HepG2 (cell line): ENCODE measurements around the gene NAB2. TPM values are rescaled to one million over a fixed set of nuclear protein-coding genes. Genes with fewer than 3 reads are reported as not detected.

Experiments
- ATF7-NPFF ChIP-seq: sonication (generic); formaldehyde crosslinking; IDR thresholded peaks from 2 replicates; pipeline ENCODE4 v1.8.1; 2023; ENCODE audit warnings: mild to moderate bottlenecking, low read depth, missing genetic modification reagents, moderate library complexity
- BCL6 ChIP-seq: IDR thresholded peaks from 2 replicates; pipeline ENCODE4 v1.6.1; 2016; ENCODE audit warnings: missing genetic modification reagents, missing compliant biosample characterization
- DR1 ChIP-seq: sonication (generic); formaldehyde crosslinking; IDR thresholded peaks from 2 replicates; pipeline ENCODE4 v1.8.0; 2021; ENCODE audit warnings: mild to moderate bottlenecking, missing genetic modification reagents, inconsistent platforms
- FOXK1 ChIP-seq: sonication (generic); formaldehyde crosslinking; IDR thresholded peaks from 2 replicates; pipeline ENCODE4 v1.4.0; 2020; ENCODE audit warnings: low read depth, missing genetic modification reagents, borderline replicate concordance
- GPN1 ChIP-seq: sonication (generic); formaldehyde crosslinking; IDR thresholded peaks from 2 replicates; pipeline ENCODE4 v1.5.1; 2020; ENCODE audit warnings: missing genetic modification reagents, borderline replicate concordance
- HMGXB4 ChIP-seq, 2 experiments: sonication (generic) in 1 of 2; formaldehyde crosslinking in 1 of 2; IDR thresholded peaks; 2 replicates each; pipeline versions ENCODE4 v1.4.0 to v1.6.1; 2018 to 2020; ENCODE audit warnings: missing genetic modification reagents in 2 of 2, borderline replicate concordance in 1 of 2, low read depth in 1 of 2, mild to moderate bottlenecking in 1 of 2, missing biosample characterization in 1 of 2
- KAT7 ChIP-seq: IDR thresholded peaks from 2 replicates; pipeline ENCODE4 v1.6.1; 2018; ENCODE audit warnings: borderline replicate concordance, missing compliant biosample characterization
- KMT2A ChIP-seq: sonication (generic); formaldehyde crosslinking; IDR thresholded peaks from 2 replicates; pipeline ENCODE4 v1.4.0; 2020; ENCODE audit warnings: missing genetic modification reagents
- LCORL ChIP-seq, 2 experiments: fragments of 450-650 bp in 1 of 2; sonication (generic) in 1 of 2; formaldehyde crosslinking in 1 of 2; IDR thresholded peaks; 2 replicates each; pipeline versions ENCODE4 v1.5.0 to v1.6.1; 2017 to 2020; ENCODE audit warnings: antibody characterized with exemption in 1 of 2, missing genetic modification reagents in 1 of 2
- MAF1 ChIP-seq: sonication (generic); formaldehyde crosslinking; IDR thresholded peaks from 2 replicates; pipeline ENCODE4 v1.5.0; 2020; ENCODE audit warnings: missing genetic modification reagents, borderline replicate concordance
- RXRB ChIP-seq: IDR thresholded peaks from 2 replicates; pipeline ENCODE4 v1.6.1; 2016; ENCODE audit warnings: borderline replicate concordance, missing genetic modification reagents, missing compliant biosample characterization
- U2AF1 ChIP-seq: fragments of 200-400 bp; formaldehyde crosslinking; optimal IDR thresholded peaks from 2 replicates; pipeline ENCODE3; 2017; ENCODE audit warnings: mild to moderate bottlenecking, low read depth, low read length
- XBP1 ChIP-seq: sonication (generic); formaldehyde crosslinking; IDR thresholded peaks from 2 replicates; pipeline ENCODE4 v1.5.0; 2020; ENCODE audit warnings: missing genetic modification reagents
- ZBTB38 ChIP-seq: sonication (generic); formaldehyde crosslinking; IDR thresholded peaks from 2 replicates; pipeline ENCODE4 v1.5.1; 2020; ENCODE audit warnings: mild to moderate bottlenecking, missing genetic modification reagents
- ZNF234 ChIP-seq: sonication (generic); formaldehyde crosslinking; conservative IDR thresholded peaks from 2 replicates; pipeline ENCODE4 v1.5.1; 2020; ENCODE audit warnings: mild to moderate bottlenecking, missing genetic modification reagents
- ZNF430 ChIP-seq: sonication (generic); formaldehyde crosslinking; IDR thresholded peaks from 2 replicates; pipeline ENCODE4 v1.9.0; 2021; ENCODE audit warnings: mild to moderate bottlenecking, missing genetic modification reagents
- ZNF44 ChIP-seq: sonication (generic); formaldehyde crosslinking; IDR thresholded peaks from 2 replicates; pipeline ENCODE4 v1.5.1; 2020; ENCODE audit warnings: mild to moderate bottlenecking, missing genetic modification reagents
- ZNF629 ChIP-seq: sonication (generic); formaldehyde crosslinking; conservative IDR thresholded peaks from 2 replicates; pipeline ENCODE4 v1.5.0; 2020; ENCODE audit warnings: missing genetic modification reagents
- ZNF777 ChIP-seq: sonication (generic); formaldehyde crosslinking; IDR thresholded peaks from 2 replicates; pipeline ENCODE4 v1.4.0; 2020; ENCODE audit warnings: missing genetic modification reagents
- ZNF850 ChIP-seq: sonication (generic); formaldehyde crosslinking; conservative IDR thresholded peaks from 2 replicates; pipeline ENCODE4 v1.9.0; 2021; ENCODE audit warnings: mild to moderate bottlenecking, missing genetic modification reagents
- polyA plus RNA-seq, 8 experiments: library from polyadenylated mRNA; depleted of rRNA in 3 of 8; stranded (reverse) in 7 of 8; unstranded in 1 of 8; fragments of >200 nt; fragmentation: Illumina TruSeq in 4 of 8; extraction: Trizol in 4 of 8; gene quantifications; 2 replicates each; pipeline versions ENCODE4 v1.2.1 to v1.2.3, GENCODE V29; 2011 to 2016; ENCODE audit warnings: low read depth in 4 of 8, missing spikeins in 1 of 8, mixed read lengths in 1 of 8; ENCODE audit not compliant: insufficient read depth in 1 of 8
- total RNA-seq, 5 experiments: library from RNA; depleted of rRNA; stranded (reverse); fragments of >200 nt; fragmentation: Illumina TruSeq; extraction: Trizol; gene quantifications; 2 replicates each; pipeline ENCODE4 v1.2.3, GENCODE V29; 2016; ENCODE audit warnings: low read depth in 1 of 5
- TF ChIP-seq, protein P1 (sequence below): IDR thresholded peaks from 2 replicates; pipeline ENCODE4 v1.6.1; 2016; ENCODE audit warnings: mild to moderate bottlenecking, missing biosample characterization, missing genetic modification reagents
- TF ChIP-seq, protein P2 (sequence below): sonication (generic); formaldehyde crosslinking; IDR thresholded peaks from 2 replicates; pipeline ENCODE4 v1.4.0; 2020; ENCODE audit warnings: missing genetic modification reagents
- TF ChIP-seq, protein P3 (sequence below): sonication (generic); formaldehyde crosslinking; IDR thresholded peaks from 2 replicates; pipeline ENCODE4 v1.4.0; 2020; ENCODE audit warnings: missing genetic modification reagents, mild to moderate bottlenecking, borderline replicate concordance

NAB2 gene
- total and polyA plus RNA-seq, 2 of the 13 experiments (the other 11 are each of a cell fraction or from before 2014, with no cell fraction given) = 11.7 to 12.9 TPM

DNA sequence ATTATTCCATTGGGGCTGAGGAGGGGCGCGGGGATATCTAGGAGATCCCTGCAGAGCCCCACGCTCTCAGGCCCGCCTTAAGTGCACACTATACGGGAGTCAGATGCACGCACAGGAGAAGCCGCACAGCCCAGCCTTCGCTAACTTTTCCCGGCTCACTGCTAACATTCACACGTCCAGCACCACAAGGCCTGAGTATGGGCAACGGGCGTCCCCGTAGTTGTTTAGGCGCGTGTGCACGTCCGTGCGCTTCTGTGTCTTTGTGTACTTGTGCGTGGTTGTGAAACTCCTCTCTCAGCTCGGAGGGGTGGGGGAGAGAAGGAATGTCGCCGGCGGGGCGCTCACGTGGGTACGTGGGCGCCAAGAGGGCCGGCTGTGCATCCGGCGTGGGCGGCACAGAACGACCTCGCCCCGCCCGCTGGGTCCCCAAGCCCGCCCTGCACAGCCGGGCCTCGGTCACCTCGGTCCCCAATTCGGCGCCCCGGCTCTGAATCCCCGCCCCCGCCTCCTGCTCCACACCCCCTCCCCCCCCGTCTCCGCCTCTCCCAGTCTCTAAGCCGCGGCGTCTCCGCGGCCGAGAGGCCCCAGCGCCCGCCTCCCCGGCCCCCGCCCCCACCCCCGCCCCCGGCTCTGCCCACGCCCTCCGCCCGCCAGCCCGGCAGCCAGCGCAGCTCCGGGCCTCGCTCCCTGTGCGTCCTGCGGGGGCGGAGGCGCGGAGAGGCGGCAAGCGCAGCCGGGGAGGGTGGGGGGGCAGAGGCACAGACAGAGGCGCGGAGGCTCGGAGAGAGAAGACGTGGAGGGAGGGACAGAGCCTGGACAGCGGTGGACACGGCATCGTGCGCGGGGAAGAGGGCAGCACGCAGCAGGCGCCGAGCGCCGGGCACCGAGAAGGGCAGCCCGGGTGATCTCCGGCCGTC, at the start of gene NAB2 (continued):
- TF ChIP-seq FOXK1 (CRISPR knock-in tag) (peak; percentile 70; the same call in 1 of the 2 replicates), HMGXB4 (CRISPR knock-in tag; IDR thresholded peaks at IDR 0.05; ENCODE audit: borderline replicate concordance in 1 of 2, low read depth in 1 of 2) (peak in 1 of 2 experiments; percentile 80), ZNF850 (no peak), ZNF430 (CRISPR knock-in tag) (peak; percentile 74; the same call in 1 of the 2 replicates), U2AF1 (peak; percentile 7), XBP1 (CRISPR knock-in tag) (peak; percentile 73; the same call in 1 of the 2 replicates), DR1 (CRISPR knock-in tag) (peak; percentile 70; the same call in 1 of the 2 replicates), ZNF629 (CRISPR knock-in tag) (no peak; the same call in none of the 2 replicates), KAT7 (CRISPR knock-in tag) (no peak; the same call in 1 of the 2 replicates), ZNF777 (peak; percentile 82; the same call in 1 of the 2 replicates), ZBTB38 (CRISPR knock-in tag) (0 out of 2 replicates have a peak, but pooled peaks have one; percentile 28), ZNF234 (CRISPR knock-in tag) (no peak), GPN1 (no peak), LCORL (IDR thresholded peaks at IDR 0.05) (no peak), LCORL (CRISPR knock-in tag; IDR thresholded peaks at IDR 0.05) (peak; percentile 77; the same call in 1 of the 2 replicates), BCL6 (CRISPR knock-in tag) (peak; percentile 40; the same call in 1 of the 2 replicates), MAF1 (CRISPR knock-in tag) (peak; percentile 41; the same call in 1 of the 2 replicates), ZNF44 (no peak), RXRB (peak; percentile 31; the same call in 1 of the 2 replicates), KMT2A (CRISPR knock-in tag) (no peak), ATF7-NPFF (peak; percentile 57; the same call in 1 of the 2 replicates)
- TF ChIP-seq, protein P1, sequence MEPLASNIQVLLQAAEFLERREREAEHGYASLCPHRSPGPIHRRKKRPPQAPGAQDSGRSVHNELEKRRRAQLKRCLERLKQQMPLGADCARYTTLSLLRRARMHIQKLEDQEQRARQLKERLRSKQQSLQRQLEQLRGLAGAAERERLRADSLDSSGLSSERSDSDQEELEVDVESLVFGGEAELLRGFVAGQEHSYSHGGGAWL (CRISPR knock-in tag) = peak; percentile 51
- TF ChIP-seq, protein P2, sequence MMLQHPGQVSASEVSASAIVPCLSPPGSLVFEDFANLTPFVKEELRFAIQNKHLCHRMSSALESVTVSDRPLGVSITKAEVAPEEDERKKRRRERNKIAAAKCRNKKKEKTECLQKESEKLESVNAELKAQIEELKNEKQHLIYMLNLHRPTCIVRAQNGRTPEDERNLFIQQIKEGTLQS (CRISPR knock-in tag) = peak; percentile 71
- TF ChIP-seq, protein P3, sequence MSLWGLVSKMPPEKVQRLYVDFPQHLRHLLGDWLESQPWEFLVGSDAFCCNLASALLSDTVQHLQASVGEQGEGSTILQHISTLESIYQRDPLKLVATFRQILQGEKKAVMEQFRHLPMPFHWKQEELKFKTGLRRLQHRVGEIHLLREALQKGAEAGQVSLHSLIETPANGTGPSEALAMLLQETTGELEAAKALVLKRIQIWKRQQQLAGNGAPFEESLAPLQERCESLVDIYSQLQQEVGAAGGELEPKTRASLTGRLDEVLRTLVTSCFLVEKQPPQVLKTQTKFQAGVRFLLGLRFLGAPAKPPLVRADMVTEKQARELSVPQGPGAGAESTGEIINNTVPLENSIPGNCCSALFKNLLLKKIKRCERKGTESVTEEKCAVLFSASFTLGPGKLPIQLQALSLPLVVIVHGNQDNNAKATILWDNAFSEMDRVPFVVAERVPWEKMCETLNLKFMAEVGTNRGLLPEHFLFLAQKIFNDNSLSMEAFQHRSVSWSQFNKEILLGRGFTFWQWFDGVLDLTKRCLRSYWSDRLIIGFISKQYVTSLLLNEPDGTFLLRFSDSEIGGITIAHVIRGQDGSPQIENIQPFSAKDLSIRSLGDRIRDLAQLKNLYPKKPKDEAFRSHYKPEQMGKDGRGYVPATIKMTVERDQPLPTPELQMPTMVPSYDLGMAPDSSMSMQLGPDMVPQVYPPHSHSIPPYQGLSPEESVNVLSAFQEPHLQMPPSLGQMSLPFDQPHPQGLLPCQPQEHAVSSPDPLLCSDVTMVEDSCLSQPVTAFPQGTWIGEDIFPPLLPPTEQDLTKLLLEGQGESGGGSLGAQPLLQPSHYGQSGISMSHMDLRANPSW (CRISPR knock-in tag) = no peak
